Left lung (tissue), 10 donors: ENCODE results near the gene ELAVL1. TPM values are rescaled to one million over a fixed set of nuclear protein-coding genes. Genes with fewer than 3 reads are reported as not detected.
A peak's percentile ranks its signal among the peaks of the same experiment; 100 is the strongest.

ENCODE experiments used
- ATAC-seq: fragments of 200-7000 bp; cut with Tn5 transposase; one replicate; pipeline ENCODE4 v1.9.1; 2020; ENCODE audit warnings: moderate library complexity
- DNase-seq, 4 donors: peaks; one replicate each; pipeline ENCODE4 v3.0.0-alpha.2; 2013 to 2020
- H3K27ac ChIP-seq, 2 donors: fragments of 200-600 bp; sonication (generic) in 1 of 2; one replicate each; pipeline versions ENCODE4 v1.5.0 to v1.8.0; 2020 to 2021
- H3K27me3 ChIP-seq, 2 donors: fragments of 200-600 bp; sonication (generic) in 1 of 2; one replicate each; pipeline versions ENCODE4 v1.5.0 to v1.8.0; 2020 to 2021
- H3K36me3 ChIP-seq, 2 donors: fragments of 200-600 bp; sonication (generic) in 1 of 2; one replicate each; pipeline versions ENCODE4 v1.5.0 to v1.8.0; 2020 to 2021
- H3K4me1 ChIP-seq, 2 donors: fragments of 200-600 bp; one replicate each; pipeline ENCODE4 v1.8.0; 2021
- H3K4me3 ChIP-seq, 2 donors: fragments of 200-600 bp; sonication (generic) in 1 of 2; one replicate each; pipeline versions ENCODE4 v1.5.0 to v1.8.0; 2020 to 2021; ENCODE audit warnings: mild to moderate bottlenecking in 1 of 2
- H3K9me3 ChIP-seq, 2 donors: fragments of 200-600 bp; sonication (generic) in 1 of 2; one replicate each; pipeline versions ENCODE4 v1.5.0 to v1.8.0; 2020 to 2021
- intact Hi-C, 2 donors: fragments of 100-400 bp; cut with DNase I; formaldehyde crosslinking; loops; one replicate each; pipeline versions ENCODE4 v1.11.2 to v1.14.2; 2022
- polyA plus RNA-seq, 6 donors: library from polyadenylated mRNA; unstranded; fragments of 120-200 nt; gene quantifications; one replicate each; pipeline ENCODE4 v1.2.1, GENCODE V29; 2013; ENCODE audit not compliant: insufficient read length in 6 of 6
- total RNA-seq, 2 donors: library from RNA; stranded (reverse); fragmentation: NEBNext Ultra II Directional; extraction: Animal tissue kit (Norgen Biotek cat#: 25700); gene quantifications; one replicate each; pipeline ENCODE4 v1.2.1, GENCODE V29; 2021
- TF ChIP-seq, protein P1 (sequence below), 2 donors: fragments of 200-600 bp; sonication (generic) in 1 of 2; IDR thresholded peaks; one replicate each; pipeline versions ENCODE4 v1.5.0 to v1.8.0; 2021; ENCODE audit warnings: antibody characterized with exemption in 2 of 2
- donor health status: DM: no; HTN: yes; CAD: no.
- donor health status: DM: no; HTN: no; CAD: no.

ELAVL1 gene
- total and polyA plus RNA-seq, 8 donors, result 64.3 to 76.0 (median 71.2) TPM

- Histone ChIP-seq H3K9me3 (no peaks in the 10 kb centered on the region), H3K4me3 (no peak overlapping the region), H3K27me3 (no peaks in the 10 kb centered on the region), H3K27ac (no peak overlapping the region), H3K4me1 (peaks cover 6 to 14% of the 10 kb centered on the region in 2 donors), H3K36me3 (peaks cover 0 to 92% of the 10 kb centered on the region in 2 donors)
- DNase-seq, result peak in 1 of 4 donors; percentile 37
- TF ChIP-seq, protein P1, sequence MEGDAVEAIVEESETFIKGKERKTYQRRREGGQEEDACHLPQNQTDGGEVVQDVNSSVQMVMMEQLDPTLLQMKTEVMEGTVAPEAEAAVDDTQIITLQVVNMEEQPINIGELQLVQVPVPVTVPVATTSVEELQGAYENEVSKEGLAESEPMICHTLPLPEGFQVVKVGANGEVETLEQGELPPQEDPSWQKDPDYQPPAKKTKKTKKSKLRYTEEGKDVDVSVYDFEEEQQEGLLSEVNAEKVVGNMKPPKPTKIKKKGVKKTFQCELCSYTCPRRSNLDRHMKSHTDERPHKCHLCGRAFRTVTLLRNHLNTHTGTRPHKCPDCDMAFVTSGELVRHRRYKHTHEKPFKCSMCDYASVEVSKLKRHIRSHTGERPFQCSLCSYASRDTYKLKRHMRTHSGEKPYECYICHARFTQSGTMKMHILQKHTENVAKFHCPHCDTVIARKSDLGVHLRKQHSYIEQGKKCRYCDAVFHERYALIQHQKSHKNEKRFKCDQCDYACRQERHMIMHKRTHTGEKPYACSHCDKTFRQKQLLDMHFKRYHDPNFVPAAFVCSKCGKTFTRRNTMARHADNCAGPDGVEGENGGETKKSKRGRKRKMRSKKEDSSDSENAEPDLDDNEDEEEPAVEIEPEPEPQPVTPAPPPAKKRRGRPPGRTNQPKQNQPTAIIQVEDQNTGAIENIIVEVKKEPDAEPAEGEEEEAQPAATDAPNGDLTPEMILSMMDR (IDR thresholded peaks at IDR 0.05), result no peak
- ATAC-seq, result no peak
- intact Hi-C loops, result no loop called here
Measured at GRCh38 chr19:7982651-7983099, 22.8 kb downstream of the ELAVL1 start.

GRCh38 chr19:7982103-7982502, 23.3 kb downstream of the ELAVL1 start:
- peaks cover 0 to 92% of the 10 kb centered on the region in 2 donors for H3K36me3 ChIP-seq

DNA sequence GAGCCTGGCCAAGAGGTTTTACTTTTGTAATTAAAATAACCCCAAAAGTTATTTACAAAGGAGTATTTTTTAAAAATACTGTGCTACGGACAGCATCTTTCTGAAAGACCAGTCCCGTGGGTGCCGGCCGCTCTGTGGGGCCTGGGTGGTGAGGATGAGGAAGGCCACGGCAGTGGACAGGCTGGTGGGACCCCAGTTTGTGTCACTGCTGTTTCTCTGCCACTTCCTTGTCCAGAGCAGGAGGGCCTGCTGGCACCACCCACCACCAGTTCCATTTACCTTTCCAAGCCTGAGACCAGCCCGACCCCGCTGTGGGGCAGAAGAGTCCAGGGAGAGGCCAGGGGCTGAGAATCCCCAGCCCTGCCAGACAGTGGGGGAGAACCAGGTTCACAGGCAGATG, 23.8 kb downstream of the ELAVL1 start:
- Histone ChIP-seq H3K27me3 (no peaks in the 10 kb centered on the region), H3K36me3 (peaks cover 0 to 93% of the 10 kb centered on the region in 2 donors), H3K9me3 (no peaks in the 10 kb centered on the region), H3K27ac (no peak overlapping the region), H3K4me3 (no peak overlapping the region), H3K4me1 (peaks cover 0 to 6% of the 10 kb centered on the region in 2 donors)
- intact Hi-C loops, result no loop called here
- TF ChIP-seq, protein P1 (IDR thresholded peaks at IDR 0.05), result no peak
- DNase-seq (peak in 1 of 4 donors; percentile 71), ATAC-seq (no peak)

More at GRCh38 chr19:7982103-7982502, 23.3 kb downstream of the ELAVL1 start:
- no peak overlapping the region for H3K4me3 ChIP-seq
- TF ChIP-seq, protein P1 (IDR thresholded peaks at IDR 0.05), result no peak
- ATAC-seq (no peak), DNase-seq (peak in 1 of 4 donors; percentile 45)
- H3K27me3 ChIP-seq, result no peaks in the 10 kb centered on the region
- no peaks in the 10 kb centered on the region for H3K9me3 ChIP-seq
- intact Hi-C loops, result no loop called here
- H3K4me1 ChIP-seq, result peaks cover under 1 to 10% of the 10 kb centered on the region in 2 donors
- no peak overlapping the region for H3K27ac ChIP-seq

GRCh38 chr19:7981199-7981598, 24.2 kb downstream of the ELAVL1 start:
- DNase-seq (no peak), ATAC-seq (no peak)
- H3K27me3 ChIP-seq, result no peaks in the 10 kb centered on the region
- intact Hi-C loops, result no loop called here
- no peak overlapping the region for H3K4me3 ChIP-seq
- no peaks in the 10 kb centered on the region for H3K9me3 ChIP-seq
- H3K27ac ChIP-seq, result no peak overlapping the region
- H3K4me1 ChIP-seq, result peaks cover 0 to 1% of the 10 kb centered on the region in 2 donors
- H3K36me3 ChIP-seq, result peaks cover 0 to 93% of the 10 kb centered on the region in 2 donors
- TF ChIP-seq, protein P1 (IDR thresholded peaks at IDR 0.05), result no peak

DNA sequence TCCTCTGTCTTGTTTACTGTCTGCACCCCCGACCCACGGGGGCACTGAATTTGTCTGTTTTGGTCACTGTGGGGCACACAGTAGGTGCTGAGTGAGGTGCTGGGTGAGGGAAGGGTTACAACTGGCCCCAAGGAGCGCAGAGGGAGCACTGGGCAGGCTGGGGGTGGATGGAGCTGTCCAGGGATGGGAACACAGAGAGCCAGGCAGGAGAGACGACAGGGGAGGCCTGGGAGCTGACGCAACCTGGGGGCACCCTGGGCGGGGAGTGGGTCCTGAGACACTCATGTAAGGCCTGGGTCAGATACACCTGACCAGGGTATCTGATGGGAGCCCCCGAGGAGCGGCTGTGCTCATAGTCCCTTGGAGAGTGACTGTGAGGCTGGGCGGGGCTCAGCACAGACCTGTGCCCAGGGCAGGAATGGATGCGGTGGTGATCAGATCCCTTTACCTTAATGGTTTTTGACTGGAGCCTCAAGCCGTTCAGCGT, 24.8 kb downstream of the ELAVL1 start:
- no peak overlapping the region for H3K27ac ChIP-seq
- no peak for ATAC-seq
- TF ChIP-seq, protein P1 (IDR thresholded peaks at IDR 0.05), result no peak
- no peaks in the 10 kb centered on the region for H3K27me3 ChIP-seq
- no peaks in the 10 kb centered on the region for H3K9me3 ChIP-seq
- DNase-seq, result peak in 1 of 4 donors; percentile 51
- intact Hi-C loops, result no loop called here
- peaks cover 0 to 92% of the 10 kb centered on the region in 2 donors for H3K36me3 ChIP-seq
- H3K4me3 ChIP-seq, result no peak overlapping the region
- H3K4me1 ChIP-seq, result no peaks in the 10 kb centered on the region
